ENCODE data around the gene HIVEP1. TPM values are rescaled to one million over a fixed set of nuclear protein-coding genes. Genes with fewer than 3 reads are reported as not detected.

The HIVEP1 gene
- total RNA-seq, 5 donors from 2014 or later (not counting 1 experiment from before 2014, with no cell fraction given): 20.0 to 73.1 (median 29.5) TPM

- ATAC-seq (replicated peaks in 1 of 4): no peak
- Histone ChIP-seq H3K4me3 (ENCODE audit: control insufficient read depth in 1 of 2, extremely low read depth in 1 of 2, low read length in 1 of 2) (no peak overlapping the region), H3K27me3 (replicated peaks in 1 of 2; ENCODE audit: control insufficient read depth in 2 of 2, extremely low read depth in 1 of 2, insufficient read depth in 2 of 2, low read length in 1 of 2) (peaks cover 0 to 3% of the 10 kb centered on the region in 2 experiments), H3K27ac (ENCODE audit: low read length) (no peak overlapping the region), H3K9me3 (no peaks in the 10 kb centered on the region), H3K4me1 (ENCODE audit: control insufficient read depth in 1 of 2, extremely low read depth in 1 of 2, insufficient read depth in 2 of 2, low read length in 2 of 2) (no peaks in the 10 kb centered on the region), H3K36me3 (ENCODE audit: control insufficient read depth in 2 of 2, extremely low read depth in 1 of 2, insufficient read depth in 1 of 2, low read length in 1 of 2) (no peaks in the 10 kb centered on the region)
- H3K27ac Mint-ChIP-seq: no peak overlapping the region
- peaks cover 0 to 5% of the 10 kb centered on the region in 2 donors for H3K27me3 Mint-ChIP-seq
- WGBS (ENCODE audit: insufficient coverage): 77% methylated on average over 2 of the region's 5 CpGs
- POLR2A ChIA-PET: interaction anchor here in 1 of 2 donors (0.7 kb wide), 1 partner anchor 48 kb away, joined by 3 read pairs; no protein-coding TSS in a partner anchor
- H3K36me3 Mint-ChIP-seq: no peaks in the 10 kb centered on the region
- CTCF ChIA-PET: no interaction called here
- no peaks in the 10 kb centered on the region for H3K9me3 Mint-ChIP-seq
- H3K4me1 Mint-ChIP-seq: peaks cover 1 to 3% (median 2%) of the 10 kb centered on the region in 3 donors
- DNase-seq: no peak
- H3K4me3 Mint-ChIP-seq: no peak overlapping the region
Observed at GRCh38 chr6:11983306-11983705, 28.8 kb upstream of the HIVEP1 start.

GRCh38 chr6:11987386-11987785 is 24.7 kb upstream of the HIVEP1 start:
- peaks cover 0 to 7% of the 10 kb centered on the region in 2 experiments for H3K27me3 ChIP-seq (replicated peaks in 1 of 2; ENCODE audit: control insufficient read depth in 2 of 2, extremely low read depth in 1 of 2, insufficient read depth in 2 of 2, low read length in 1 of 2)
- H3K9me3 ChIP-seq: no peaks in the 10 kb centered on the region
- ChIA-PET CTCF (no interaction called here), POLR2A (no interaction called here)
- H3K36me3 ChIP-seq (ENCODE audit: control insufficient read depth in 2 of 2, extremely low read depth in 1 of 2, insufficient read depth in 1 of 2, low read length in 1 of 2): no peaks in the 10 kb centered on the region
- Mint-ChIP-seq H3K27me3 (peaks cover 0 to 5% of the 10 kb centered on the region in 2 donors), H3K4me1 (no peaks in the 10 kb centered on the region), H3K4me3 (no peak overlapping the region), H3K36me3 (no peaks in the 10 kb centered on the region), H3K9me3 (no peaks in the 10 kb centered on the region), H3K27ac (no peak overlapping the region)
- H3K27ac ChIP-seq (ENCODE audit: low read length): no peak overlapping the region
- ATAC-seq (replicated peaks in 1 of 4) (no peak), DNase-seq (no peak)
- no CpG with 5 or more reads among the region's 2 CpGs for WGBS (ENCODE audit: insufficient coverage)
- no peak overlapping the region for H3K4me3 ChIP-seq (ENCODE audit: control insufficient read depth in 1 of 2, extremely low read depth in 1 of 2, low read length in 1 of 2)
- H3K4me1 ChIP-seq (ENCODE audit: control insufficient read depth in 1 of 2, extremely low read depth in 1 of 2, insufficient read depth in 2 of 2, low read length in 2 of 2): no peaks in the 10 kb centered on the region

GRCh38 chr6:11989386-11989785 is 22.7 kb upstream of the HIVEP1 start:
- 100% methylated on average over 1 of the region's 2 CpGs for WGBS (ENCODE audit: insufficient coverage)
- Mint-ChIP-seq H3K36me3 (no peaks in the 10 kb centered on the region), H3K4me3 (no peak overlapping the region), H3K9me3 (no peaks in the 10 kb centered on the region), H3K4me1 (no peaks in the 10 kb centered on the region), H3K27me3 (peaks cover 0 to 3% of the 10 kb centered on the region in 2 donors), H3K27ac (no peak overlapping the region)
- Histone ChIP-seq H3K36me3 (ENCODE audit: control insufficient read depth in 2 of 2, extremely low read depth in 1 of 2, insufficient read depth in 1 of 2, low read length in 1 of 2) (no peaks in the 10 kb centered on the region), H3K27ac (ENCODE audit: low read length) (no peak overlapping the region), H3K27me3 (replicated peaks in 1 of 2; ENCODE audit: control insufficient read depth in 2 of 2, extremely low read depth in 1 of 2, insufficient read depth in 2 of 2, low read length in 1 of 2) (peaks cover 0 to 7% of the 10 kb centered on the region in 2 experiments), H3K4me3 (ENCODE audit: control insufficient read depth in 1 of 2, extremely low read depth in 1 of 2, low read length in 1 of 2) (no peak overlapping the region), H3K9me3 (no peaks in the 10 kb centered on the region), H3K4me1 (ENCODE audit: control insufficient read depth in 1 of 2, extremely low read depth in 1 of 2, insufficient read depth in 2 of 2, low read length in 2 of 2) (no peaks in the 10 kb centered on the region)
- POLR2A ChIA-PET: no interaction called here
- CTCF ChIA-PET: interaction anchor here (0.5 to 1.0 kb wide), 3 partner anchors 27 to 158 kb away, joined by 3 to 8 read pairs (median 3); no protein-coding TSS in a partner anchor
- ATAC-seq (replicated peaks in 1 of 4): no peak
- no peak for DNase-seq

- POLR2A ChIA-PET: no interaction called here
Observed at GRCh38 chr6:11992086-11992485, 20.0 kb upstream of the HIVEP1 start.

GRCh38 chr6:11994875-11995461 is 17.1 kb upstream of the HIVEP1 start:
- Mint-ChIP-seq H3K27ac (no peak overlapping the region), H3K4me3 (no peak overlapping the region), H3K9me3 (no peaks in the 10 kb centered on the region), H3K4me1 (no peaks in the 10 kb centered on the region), H3K36me3 (no peaks in the 10 kb centered on the region), H3K27me3 (peaks cover 0 to 3% of the 10 kb centered on the region in 2 donors)
- no peak overlapping the region for H3K27ac ChIP-seq (ENCODE audit: low read length)
- ChIA-PET POLR2A (interaction anchor here in 1 of 2 donors (0.6 kb wide), 1 partner anchor 289 kb away, joined by 5 read pairs; no protein-coding TSS in a partner anchor), CTCF (no interaction called here)
- ATAC-seq (replicated peaks in 1 of 4) (no peak), DNase-seq (no peak)
- no peaks in the 10 kb centered on the region for H3K9me3 ChIP-seq
- H3K4me3 ChIP-seq (ENCODE audit: control insufficient read depth in 1 of 2, extremely low read depth in 1 of 2, low read length in 1 of 2): no peak overlapping the region
- no peaks in the 10 kb centered on the region for H3K36me3 ChIP-seq (ENCODE audit: control insufficient read depth in 2 of 2, extremely low read depth in 1 of 2, insufficient read depth in 1 of 2, low read length in 1 of 2)
- no peaks in the 10 kb centered on the region for H3K27me3 ChIP-seq (replicated peaks in 1 of 2; ENCODE audit: control insufficient read depth in 2 of 2, extremely low read depth in 1 of 2, insufficient read depth in 2 of 2, low read length in 1 of 2)
- H3K4me1 ChIP-seq (ENCODE audit: control insufficient read depth in 1 of 2, extremely low read depth in 1 of 2, insufficient read depth in 2 of 2, low read length in 2 of 2): no peaks in the 10 kb centered on the region
- WGBS (ENCODE audit: insufficient coverage): 92% methylated on average over 4 of the region's 4 CpGs

More at GRCh38 chr6:11992086-11992485, 20.0 kb upstream of the HIVEP1 start:
- Histone ChIP-seq H3K4me1 (ENCODE audit: control insufficient read depth in 1 of 2, extremely low read depth in 1 of 2, insufficient read depth in 2 of 2, low read length in 2 of 2) (no peaks in the 10 kb centered on the region), H3K9me3 (no peaks in the 10 kb centered on the region), H3K36me3 (ENCODE audit: control insufficient read depth in 2 of 2, extremely low read depth in 1 of 2, insufficient read depth in 1 of 2, low read length in 1 of 2) (no peaks in the 10 kb centered on the region), H3K4me3 (ENCODE audit: control insufficient read depth in 1 of 2, extremely low read depth in 1 of 2, low read length in 1 of 2) (no peak overlapping the region), H3K27me3 (replicated peaks in 1 of 2; ENCODE audit: control insufficient read depth in 2 of 2, extremely low read depth in 1 of 2, insufficient read depth in 2 of 2, low read length in 1 of 2) (peaks cover 0 to 7% of the 10 kb centered on the region in 2 experiments), H3K27ac (ENCODE audit: low read length) (no peak overlapping the region)
- DNase-seq (no peak), ATAC-seq (replicated peaks in 1 of 4) (no peak)
- CTCF ChIA-PET: interaction anchor here in 1 of 2 donors (1.0 kb wide), 1 partner anchor 10 kb away, joined by 3 read pairs; no protein-coding TSS in a partner anchor
- Mint-ChIP-seq H3K4me1 (no peaks in the 10 kb centered on the region), H3K27me3 (peaks cover 0 to 3% of the 10 kb centered on the region in 2 donors), H3K9me3 (no peaks in the 10 kb centered on the region), H3K27ac (no peak overlapping the region), H3K36me3 (no peaks in the 10 kb centered on the region), H3K4me3 (no peak overlapping the region)
- WGBS (ENCODE audit: insufficient coverage): no CpG with 5 or more reads among the region's 2 CpGs

- CTCF ChIA-PET: no interaction called here
- POLR2A ChIA-PET: no interaction called here
- Mint-ChIP-seq H3K27me3 (peaks cover 0 to 3% of the 10 kb centered on the region in 2 donors), H3K9me3 (no peaks in the 10 kb centered on the region), H3K36me3 (no peaks in the 10 kb centered on the region), H3K4me3 (no peak overlapping the region), H3K27ac (no peak overlapping the region), H3K4me1 (no peaks in the 10 kb centered on the region)
- Histone ChIP-seq H3K4me1 (ENCODE audit: control insufficient read depth in 1 of 2, extremely low read depth in 1 of 2, insufficient read depth in 2 of 2, low read length in 2 of 2) (no peaks in the 10 kb centered on the region), H3K36me3 (ENCODE audit: control insufficient read depth in 2 of 2, extremely low read depth in 1 of 2, insufficient read depth in 1 of 2, low read length in 1 of 2) (no peaks in the 10 kb centered on the region), H3K27ac (ENCODE audit: low read length) (no peak overlapping the region), H3K27me3 (replicated peaks in 1 of 2; ENCODE audit: control insufficient read depth in 2 of 2, extremely low read depth in 1 of 2, insufficient read depth in 2 of 2, low read length in 1 of 2) (no peaks in the 10 kb centered on the region), H3K9me3 (no peaks in the 10 kb centered on the region), H3K4me3 (ENCODE audit: control insufficient read depth in 1 of 2, extremely low read depth in 1 of 2, low read length in 1 of 2) (no peak overlapping the region)
- no CpG with 5 or more reads among the region's 1 CpG for WGBS (ENCODE audit: insufficient coverage)
- no peak for ATAC-seq (replicated peaks in 1 of 4)
- no peak for DNase-seq
Observed at GRCh38 chr6:11996751-11997150, 15.4 kb upstream of the HIVEP1 start.
